H9 (cell line): ENCODE measurements around the gene SAC3D1. TPM values are rescaled to one million over a fixed set of nuclear protein-coding genes. Genes with fewer than 3 reads are reported as not detected.

ENCODE experiments used
- DNase-seq: peaks from one replicate; pipeline ENCODE4 v3.0.0-alpha.2; 2017
- H2AFZ ChIP-seq: one replicate; pipeline ENCODE4 v1.6.1; 2013; ENCODE audit warnings: mild to moderate bottlenecking, low read length, control low read depth, moderate library complexity
- H2AK5ac ChIP-seq: 2 replicates; pipeline ENCODE4 v1.6.1; 2013; ENCODE audit warnings: low read length, control low read depth, mixed read lengths; ENCODE audit not compliant: insufficient read length
- H2BK120ac ChIP-seq: one replicate; pipeline ENCODE4 v1.6.1; 2013; ENCODE audit warnings: low read depth, mild to moderate bottlenecking, low read length, control low read depth, inconsistent platforms; ENCODE audit not compliant: poor library complexity, severe bottlenecking
- H2BK12ac ChIP-seq: 2 replicates; pipeline ENCODE4 v1.6.1; 2013; ENCODE audit warnings: low read length, control low read depth, mixed read lengths, low read depth; ENCODE audit not compliant: insufficient read length
- H2BK15ac ChIP-seq: 2 replicates; pipeline ENCODE4 v1.6.1; 2013; ENCODE audit warnings: low read depth, low read length, control low read depth
- H2BK20ac ChIP-seq: one replicate; pipeline ENCODE4 v1.6.1; 2013; ENCODE audit warnings: low read depth, mild to moderate bottlenecking, low read length, control low read depth, inconsistent platforms; ENCODE audit not compliant: poor library complexity, severe bottlenecking
- H2BK5ac ChIP-seq: 2 replicates; pipeline ENCODE4 v1.6.1; 2013; ENCODE audit warnings: low read length, control low read depth, mixed read lengths; ENCODE audit not compliant: insufficient read length
- H3K14ac ChIP-seq: 2 replicates; pipeline ENCODE4 v1.6.1; 2013; ENCODE audit warnings: low read length, control low read depth; ENCODE audit not compliant: insufficient read depth
- H3K18ac ChIP-seq: 2 replicates; pipeline ENCODE4 v1.6.1; 2013; ENCODE audit warnings: low read depth, mild to moderate bottlenecking, mixed read lengths, low read length, control low read depth; ENCODE audit not compliant: insufficient read length
- H3K23ac ChIP-seq: 2 replicates; pipeline ENCODE4 v1.6.1; 2013; ENCODE audit warnings: low read length, control low read depth, mixed read lengths, low read depth; ENCODE audit not compliant: insufficient read length
- H3K23me2 ChIP-seq: 2 replicates; pipeline ENCODE4 v1.6.1; 2013; ENCODE audit warnings: low read depth, mild to moderate bottlenecking, mixed read lengths, low read length, control low read depth; ENCODE audit not compliant: insufficient read length, poor library complexity, severe bottlenecking
- H3K27ac ChIP-seq: 2 replicates; pipeline ENCODE4 v1.5.1; 2013; ENCODE audit warnings: low read length, control low read depth, mixed read lengths, low read depth; ENCODE audit not compliant: insufficient read length
- H3K27me3 ChIP-seq: 2 replicates; pipeline ENCODE4 v1.6.1; 2013; ENCODE audit warnings: low read length, control low read depth, inconsistent platforms; ENCODE audit not compliant: insufficient read depth
- H3K4ac ChIP-seq: 2 replicates; pipeline ENCODE4 v1.6.1; 2013; ENCODE audit warnings: low read depth, mild to moderate bottlenecking, control low read depth, inconsistent platforms, low read length, moderate library complexity
- H3K4me1 ChIP-seq: 2 replicates; pipeline ENCODE4 v1.6.1; 2013; ENCODE audit warnings: low read length, control low read depth, inconsistent platforms; ENCODE audit not compliant: insufficient read depth
- H3K4me2 ChIP-seq: 2 replicates; pipeline ENCODE4 v1.6.1; 2013; ENCODE audit warnings: low read length, control low read depth, mixed read lengths; ENCODE audit not compliant: insufficient read length, insufficient read depth
- H3K56ac ChIP-seq: 2 replicates; pipeline ENCODE4 v1.6.1; 2013; ENCODE audit warnings: low read depth, mild to moderate bottlenecking, mixed read lengths, low read length, control low read depth; ENCODE audit not compliant: insufficient read length
- H3K79me1 ChIP-seq: 2 replicates; pipeline ENCODE4 v1.6.1; 2013; ENCODE audit warnings: low read depth, mild to moderate bottlenecking, moderate library complexity, low read length, control low read depth, inconsistent platforms; ENCODE audit not compliant: insufficient read depth, poor library complexity, severe bottlenecking
- H3K79me2 ChIP-seq: 2 replicates; pipeline ENCODE4 v1.6.1; 2013; ENCODE audit warnings: low read length, control low read depth, inconsistent platforms; ENCODE audit not compliant: insufficient read depth
- H3K9ac ChIP-seq: 2 replicates; pipeline ENCODE4 v1.6.1; 2013; ENCODE audit warnings: low read length, control low read depth, mixed read lengths; ENCODE audit not compliant: insufficient read length; ENCODE audit errors: extremely low read depth
- H3K9me3 ChIP-seq: one replicate; pipeline ENCODE4 v1.6.1; 2013; ENCODE audit warnings: low read depth, low read length, inconsistent platforms; ENCODE audit not compliant: control insufficient read depth
- H3T11ph ChIP-seq: one replicate; pipeline ENCODE4 v1.6.1; 2013; ENCODE audit warnings: mild to moderate bottlenecking, low read length, control low read depth, inconsistent platforms
- H4K20me1 ChIP-seq: one replicate; pipeline ENCODE4 v1.6.1; 2013; ENCODE audit not compliant: control insufficient read depth, insufficient read length, insufficient read depth
- H4K5ac ChIP-seq: 2 replicates; pipeline ENCODE4 v1.6.1; 2013; ENCODE audit warnings: low read depth, mild to moderate bottlenecking, mixed read lengths, low read length, control low read depth; ENCODE audit not compliant: insufficient read length
- H4K8ac ChIP-seq: replicated peaks from 2 replicates; pipeline ENCODE4 v1.6.1; 2013; ENCODE audit warnings: low read length, control low read depth, mixed read lengths, low read depth; ENCODE audit not compliant: insufficient read length
- H4K91ac ChIP-seq: 2 replicates; pipeline ENCODE4 v1.6.1; 2013; ENCODE audit warnings: low read depth, mild to moderate bottlenecking, moderate library complexity, mixed read lengths, low read length, control low read depth; ENCODE audit not compliant: insufficient read length
- H3K27ac Mint-ChIP-seq, 3 experiments: 2 replicates in 2 of 3; 3 replicates in 1 of 3; pipeline ENCODE4 v1.8.0; 2020 to 2021; ENCODE audit warnings: mixed read lengths in 3 of 3, mild to moderate bottlenecking in 1 of 3, moderate library complexity in 1 of 3
- H3K27me3 Mint-ChIP-seq: 2 replicates; pipeline ENCODE4 v1.8.0; 2021; ENCODE audit warnings: low read depth, mild to moderate bottlenecking, moderate library complexity, mixed read lengths
- H3K36me3 Mint-ChIP-seq, 3 experiments: 2 replicates in 2 of 3; 3 replicates in 1 of 3; pipeline ENCODE4 v1.8.0; 2020 to 2021; ENCODE audit warnings: low read depth in 3 of 3, mixed read lengths in 3 of 3; ENCODE audit not compliant: insufficient read depth in 1 of 3
- H3K4me1 Mint-ChIP-seq, 2 experiments: 2 replicates each; pipeline ENCODE4 v1.8.0; 2020; ENCODE audit warnings: mixed read lengths in 2 of 2
- H3K4me3 Mint-ChIP-seq, 2 experiments: 2 replicates in 1 of 2; 3 replicates in 1 of 2; pipeline ENCODE4 v1.8.0; 2020 to 2021; ENCODE audit warnings: mild to moderate bottlenecking in 2 of 2, mixed read lengths in 2 of 2, moderate library complexity in 1 of 2
- H3K9me3 Mint-ChIP-seq, 2 experiments: 2 replicates in 1 of 2; 3 replicates in 1 of 2; pipeline ENCODE4 v1.8.0; 2020; ENCODE audit warnings: mild to moderate bottlenecking in 2 of 2, mixed read lengths in 2 of 2, moderate library complexity in 1 of 2
- CTCF ChIP-seq: fragments of 200-600 bp; sonication (generic); conservative IDR thresholded peaks from 3 replicates; pipeline ENCODE4 v1.8.0; 2021; ENCODE audit warnings: antibody characterized with exemption, mild to moderate bottlenecking
- WGBS: extraction: QIAGEN DNeasy Blood & Tissue Kit; methylation state at CpG from one replicate; pipeline ENCODE4 v1.1.7; 2013; ENCODE audit warnings: missing lambda C conversion rate, low lambda C conversion rate, mixed read lengths; ENCODE audit not compliant: insufficient read length; ENCODE audit errors: extremely low coverage; 5-methylcytosine and 5-hydroxymethylcytosine counted together
- total RNA-seq: library from RNA; stranded (reverse); gene quantifications from 2 replicates; pipeline ENCODE4 v1.2.1, GENCODE V29; 2021

SAC3D1 gene
- total RNA-seq, 1 experiment from 2014 or later, result 20.7 TPM

- no peaks in the 10 kb centered on the region for H3K79me2 ChIP-seq
- Mint-ChIP-seq H3K9me3 (no peaks in the 10 kb centered on the region), H3K27ac (peak within 1 kb of the TSS; percentile 33 to 96 (median 71); a peak in 6 of 7 replicates), H3K4me1 (peaks cover 17 to 21% of the 10 kb centered on the region in 2 experiments), H3K4me3 (peak within 1 kb of the TSS; percentile 44 to 48), H3K27me3 (no peaks in the 10 kb centered on the region; the same call in 1 of the 2 replicates), H3K36me3 (no peaks in the 10 kb centered on the region)
- H3K4me1 ChIP-seq, result peaks cover 4% of the 10 kb centered on the region; the same call in 1 of the 2 replicates
- H2BK120ac ChIP-seq, result peak within 1 kb of the TSS; percentile 2
- H4K20me1 ChIP-seq, result no peaks in the 10 kb centered on the region
- H4K8ac ChIP-seq, result no peak within 1 kb of the TSS
- H3K18ac ChIP-seq, result peak within 1 kb of the TSS; percentile 36
- no peak within 1 kb of the TSS for H2BK5ac ChIP-seq
- H4K5ac ChIP-seq, result no peak within 1 kb of the TSS
- 0 out of 2 replicates have a peak within 1 kb of the TSS, but pooled peaks have one; percentile 39 for H3K14ac ChIP-seq
- no peak within 1 kb of the TSS for H2BK15ac ChIP-seq
- no peaks in the 10 kb centered on the region for H3K9me3 ChIP-seq
- no peak within 1 kb of the TSS for H3K9ac ChIP-seq
- no peaks in the 10 kb centered on the region for H3K27me3 ChIP-seq
- peak within 1 kb of the TSS; percentile 28 for H2BK12ac ChIP-seq
- peak; percentile 69 for TF ChIP-seq CTCF
- no peak within 1 kb of the TSS for H3K27ac ChIP-seq
- H3K4me2 ChIP-seq, result peak within 1 kb of the TSS; percentile 16
- DNase-seq, result peak; percentile 90
- H2BK20ac ChIP-seq, result no peak within 1 kb of the TSS
- H2AFZ ChIP-seq, result peak within 1 kb of the TSS; percentile 79
- WGBS, result no CpG with 5 or more reads among the region's 9 CpGs
- no peak within 1 kb of the TSS for H3K4ac ChIP-seq
- H3T11ph ChIP-seq, result no peak within 1 kb of the TSS
- H3K23me2 ChIP-seq, result no peaks in the 10 kb centered on the region
- H3K79me1 ChIP-seq, result no peaks in the 10 kb centered on the region
- no peak within 1 kb of the TSS for H3K56ac ChIP-seq
- H2AK5ac ChIP-seq, result no peak within 1 kb of the TSS
- H3K23ac ChIP-seq, result no peak within 1 kb of the TSS
- H4K91ac ChIP-seq, result no peak within 1 kb of the TSS
These were observed 44.2 kb upstream of the SAC3D1 start, which contains the start of gene BATF2 for GRCh38 chr11:64996710-64997380. Gene BATF2, minus strand, starts transcription at chr11:64996971. Its CDS starts 57 bp downstream, at chr11:64996914.
